Hematopoietic multipotent progenitor cell treated with erythropoietin and hydrocortisone succinate and interleukin-3 and kit ligand, for 15 days (in vitro differentiated cells): ENCODE measurements around the gene CLEC4C.

Source experiments
- DNase-seq: peaks from one replicate; pipeline ENCODE4 v3.0.0-alpha.2; 2015; ENCODE audit warnings: low spot score

The CLEC4C gene

GRCh38 chr12:7723926-7724325 lies 23.2 kb downstream of the CLEC4C start:
- no peak for DNase-seq

GRCh38 chr12:7719946-7720730 lies 27.0 kb downstream of the CLEC4C start:
- no peak for DNase-seq

GRCh38 chr12:7716381-7716780 lies 30.8 kb downstream of the CLEC4C start:
- DNase-seq: no peak

- DNase-seq: no peak
Observed at GRCh38 chr12:7712841-7713442, 34.2 kb downstream of the CLEC4C start.

- DNase-seq: no peak
Observed at GRCh38 chr12:7711133-7711532, 36.0 kb downstream of the CLEC4C start, which contains the start of gene DPPA3. Gene DPPA3 (plus strand): TSS chr12:7711433. CDS start chr12:7711571, 138 bp downstream.

GRCh38 chr12:7709969-7710675 lies 37.1 kb downstream of the CLEC4C start:
- DNase-seq: no peak

- no peak for DNase-seq
Observed at GRCh38 chr12:7705846-7706245, 41.3 kb downstream of the CLEC4C start.

GRCh38 chr12:7695566-7696197 lies 51.5 kb downstream of the CLEC4C start, which contains the start of gene GDF3:
Gene GDF3 (minus strand): TSS chr12:7695775. CDS start chr12:7695728, 47 bp downstream.
- no peak for DNase-seq

- DNase-seq: no peak
Observed at GRCh38 chr12:7695237-7695560, 52.0 kb downstream of the CLEC4C start.

- no peak for DNase-seq
Observed at GRCh38 chr12:7694556-7695236, 52.5 kb downstream of the CLEC4C start.

GRCh38 chr12:7693793-7694192 lies 53.4 kb downstream of the CLEC4C start:
- no peak for DNase-seq

- no peak for DNase-seq
Observed at GRCh38 chr12:7681535-7681934, 65.6 kb downstream of the CLEC4C start.
